ENCODE data around the gene SCAPER.
"Not testable (repeated sequence)": the region's sequence is repeated elsewhere in the genome, so short reads cannot be mapped to it uniquely, and the experiment has no call there.

SCAPER gene

GRCh38 chr15:76572983-76573314, 332.2 kb downstream of the SCAPER start:
- no peak for DNase-seq

DNA sequence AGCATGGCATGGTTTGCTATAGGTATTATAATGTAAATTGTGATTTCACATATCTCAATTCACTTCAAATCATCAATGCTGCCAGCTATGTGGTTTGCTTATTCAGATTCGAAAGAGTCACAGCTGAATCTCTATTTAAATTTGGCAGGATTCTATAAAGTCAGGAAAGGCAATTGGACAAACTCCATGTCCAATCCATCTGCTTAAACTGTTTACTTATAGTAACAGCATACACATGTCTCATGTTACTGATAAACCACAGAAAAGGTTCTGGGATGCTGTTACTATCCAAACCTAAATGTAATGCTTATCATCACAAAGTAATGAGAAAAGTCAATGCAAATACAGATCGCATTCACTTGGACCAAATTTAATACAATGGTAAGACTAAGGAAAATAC, 338.9 kb downstream of the SCAPER start:
- DNase-seq, result peak; percentile 25

DNA sequence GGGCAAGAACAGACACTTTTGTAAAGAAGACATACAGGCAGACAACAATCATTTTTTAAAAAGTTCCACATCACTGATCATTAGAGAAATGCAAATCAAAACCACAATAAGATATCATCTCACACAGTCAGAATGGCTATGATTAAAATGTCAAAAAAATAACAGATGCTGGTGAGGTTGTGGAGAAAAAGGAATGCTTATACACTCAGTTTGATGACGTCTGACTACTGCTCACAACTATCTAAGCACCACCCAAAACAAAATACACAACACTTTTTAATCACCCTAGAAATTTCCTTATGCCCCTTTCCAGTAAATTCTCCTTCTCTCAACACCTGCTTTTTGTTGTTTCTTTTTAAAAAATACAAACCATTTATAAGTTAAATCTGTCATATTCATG, 339.8 kb downstream of the SCAPER start:
- DNase-seq, result peak; percentile 9

DNA sequence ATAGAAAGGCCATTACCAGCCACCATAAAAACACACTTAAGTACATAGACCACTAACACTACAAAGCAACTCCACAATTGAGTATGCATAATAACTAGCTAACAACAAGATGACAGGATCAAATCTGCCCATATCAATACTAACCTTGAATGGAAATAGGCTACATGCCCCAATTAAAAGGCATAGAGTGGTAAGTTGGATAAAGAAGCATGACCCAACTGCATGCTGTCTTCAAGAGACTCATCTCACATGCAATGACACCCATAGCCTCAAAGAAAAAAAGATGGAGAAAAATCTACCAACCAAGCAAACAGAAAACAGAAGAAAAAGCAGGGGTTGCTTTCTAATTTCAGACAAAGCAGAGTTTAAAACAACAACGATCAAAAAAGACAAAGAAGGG, 349.9 kb downstream of the SCAPER start:
- no peak for DNase-seq

- DNase-seq, result no peak
Measured at GRCh38 chr15:76553564-76553963, 351.6 kb downstream of the SCAPER start.

DNA sequence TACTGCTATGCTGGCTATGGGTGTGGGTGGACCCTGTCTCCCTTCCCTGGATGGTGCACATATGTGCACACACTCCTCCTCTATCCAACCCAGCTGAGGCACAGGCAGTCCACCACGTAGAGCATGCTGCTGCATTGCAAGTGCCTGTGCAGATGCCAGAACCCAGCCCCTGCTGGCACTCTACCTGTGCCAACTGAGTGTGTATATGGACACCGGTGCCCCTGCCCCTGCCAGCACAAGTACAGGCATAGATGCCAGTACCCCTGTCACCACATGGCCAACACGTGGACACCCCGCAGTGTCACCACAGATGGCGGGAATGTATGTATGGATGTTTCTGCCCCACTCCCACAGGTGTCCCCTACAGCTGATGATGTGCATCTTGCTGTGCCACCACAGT, 352.0 kb downstream of the SCAPER start:
- DNase-seq, result no peak

DNA sequence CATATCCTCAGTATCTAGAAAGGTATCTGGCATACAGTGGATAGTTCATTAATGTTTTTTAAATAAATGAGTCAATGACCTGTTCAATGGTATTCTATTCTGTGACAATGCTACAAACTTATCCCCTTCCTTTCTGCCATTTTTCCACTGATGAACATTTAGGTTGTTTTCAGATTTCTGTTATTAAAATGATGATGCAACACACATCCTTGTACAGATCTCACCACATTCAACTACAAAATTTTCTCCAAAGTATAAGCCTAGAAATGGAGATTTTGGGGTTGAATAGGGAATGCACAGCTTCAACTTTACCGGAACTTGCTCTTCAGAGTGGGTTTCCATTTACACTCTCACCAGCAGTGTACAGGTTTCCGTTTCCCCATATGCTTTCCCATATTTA, 358.3 kb downstream of the SCAPER start:
- DNase-seq, result no peak

DNA sequence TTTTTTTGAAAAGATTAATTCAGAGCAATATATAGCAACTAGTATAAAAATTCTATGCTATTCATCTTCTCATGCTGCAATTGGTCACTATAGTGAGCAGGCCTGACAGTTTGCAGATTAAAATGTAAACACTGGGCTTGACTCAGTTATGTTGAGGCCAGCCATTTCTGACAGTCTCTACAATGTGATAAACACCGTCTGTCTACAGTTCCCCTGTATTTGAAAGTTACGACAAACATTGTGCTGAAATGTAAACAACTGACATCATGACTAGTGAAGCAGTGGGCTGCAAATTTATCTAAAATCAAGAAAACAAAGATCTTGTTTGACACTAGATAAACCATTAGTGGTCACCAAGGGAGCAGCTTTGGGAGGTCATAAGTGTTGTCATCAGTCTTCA, 371.1 kb downstream of the SCAPER start:
- DNase-seq, result no peak

GRCh38 chr15:76533060-76533820, 371.9 kb downstream of the SCAPER start:
- peak; percentile 6 for DNase-seq

DNA sequence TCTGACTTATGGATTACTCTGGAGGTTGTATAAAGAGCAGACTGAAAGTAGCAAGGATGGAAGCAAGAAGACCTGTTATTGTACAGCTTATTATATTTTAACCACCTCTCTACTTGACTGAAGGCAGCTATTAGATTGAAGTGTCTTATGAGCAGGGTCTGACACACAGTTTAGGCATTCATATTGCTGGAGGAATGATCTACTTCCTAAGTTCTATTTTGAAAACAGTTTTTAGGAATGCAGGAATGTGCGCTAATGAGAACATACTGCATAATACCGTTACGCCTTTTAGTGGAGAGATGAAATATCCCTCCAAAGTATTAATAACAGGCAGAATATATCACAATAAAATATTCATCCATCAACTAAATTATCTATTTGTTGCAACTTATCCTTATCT, 375.2 kb downstream of the SCAPER start:
- DNase-seq, result peak; percentile 64

GRCh38 chr15:76526111-76526510, 379.0 kb downstream of the SCAPER start:
- no peak for DNase-seq

- DNase-seq, result no peak
Measured at GRCh38 chr15:76517910-76518309, 387.2 kb downstream of the SCAPER start.

GRCh38 chr15:76514282-76514681, 390.9 kb downstream of the SCAPER start:
- no peak for DNase-seq

- peak; percentile 15 for DNase-seq
Measured at GRCh38 chr15:76512971-76513370, 392.2 kb downstream of the SCAPER start.

- DNase-seq, result not testable (repeated sequence)
Measured at GRCh38 chr15:76510663-76511062, 394.5 kb downstream of the SCAPER start.

DNA sequence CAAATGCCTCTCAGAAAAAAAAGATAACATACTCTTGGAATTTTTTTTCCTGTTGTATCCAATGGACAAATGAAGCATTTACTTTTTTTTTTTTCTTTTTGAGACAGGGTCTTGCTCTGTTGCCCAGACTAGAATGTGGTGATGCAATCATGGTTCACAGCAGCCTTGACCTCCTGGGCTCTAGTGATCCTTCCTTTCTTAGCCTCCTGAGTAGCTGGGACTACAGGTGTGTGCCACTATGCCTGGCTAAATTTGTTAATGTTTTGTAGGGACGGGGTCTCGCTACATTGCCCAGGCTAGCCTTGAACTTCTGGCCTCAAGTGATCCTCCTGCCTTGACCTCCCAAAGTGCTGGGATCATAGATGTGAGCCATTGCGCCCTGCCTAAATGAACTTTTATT, 401.3 kb downstream of the SCAPER start:
- DNase-seq, result no peak

- no peak for DNase-seq
Measured at GRCh38 chr15:76503121-76503520, 402.0 kb downstream of the SCAPER start.

GRCh38 chr15:76502678-76503077, 402.5 kb downstream of the SCAPER start:
- DNase-seq, result no peak

DNA sequence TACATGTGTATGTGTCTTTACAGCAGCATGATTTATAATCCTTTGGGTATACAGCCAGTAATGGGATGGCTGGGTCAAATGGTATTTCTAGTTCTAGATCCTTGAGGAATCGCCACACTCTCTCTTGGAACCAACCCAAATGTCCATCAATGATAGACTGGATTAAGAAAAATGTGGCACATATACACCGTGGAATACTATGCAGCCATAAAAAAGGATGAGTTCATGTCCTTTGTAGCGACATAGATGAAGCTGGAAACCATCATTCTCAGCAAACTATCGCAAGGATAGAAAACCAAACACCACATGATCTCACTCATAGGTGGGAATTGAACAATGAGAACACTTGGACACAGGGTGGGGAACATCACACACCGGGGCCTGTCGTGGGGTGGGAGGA, 403.0 kb downstream of the SCAPER start:
- not testable (repeated sequence) for DNase-seq

- DNase-seq, result peak; percentile 4
Measured at GRCh38 chr15:76501726-76502125, 403.4 kb downstream of the SCAPER start.

DNA sequence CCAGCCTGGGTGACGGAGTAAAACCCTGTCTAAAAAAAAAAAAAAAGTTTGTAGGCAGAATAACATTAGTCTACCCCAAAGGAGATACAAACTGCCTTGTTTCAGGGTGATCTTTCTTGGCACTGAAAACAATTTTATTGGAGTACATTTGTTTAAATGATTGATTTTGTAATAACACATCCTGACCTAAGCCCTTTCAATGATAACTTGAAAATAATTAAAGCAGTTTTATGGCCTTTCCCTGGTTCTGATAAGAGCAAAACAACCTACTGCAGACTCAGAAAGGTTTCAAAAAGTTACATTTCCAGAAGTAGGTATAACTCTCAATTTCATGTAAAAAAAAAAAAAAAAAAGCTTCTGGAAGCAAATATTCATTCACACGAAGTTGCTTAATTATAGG, 404.1 kb downstream of the SCAPER start:
- no peak for DNase-seq

- peak; percentile 35 for DNase-seq
Measured at GRCh38 chr15:76495487-76495886, 409.7 kb downstream of the SCAPER start.

GRCh38 chr15:76492538-76492937, 412.6 kb downstream of the SCAPER start:
- DNase-seq, result no peak

- DNase-seq, result no peak
Measured at GRCh38 chr15:76483752-76484151, 421.4 kb downstream of the SCAPER start.

GRCh38 chr15:76483018-76483417, 422.1 kb downstream of the SCAPER start:
- DNase-seq, result no peak
